Measurements from ENCODE around the gene PPP1R9A.

The PPP1R9A gene

DNA sequence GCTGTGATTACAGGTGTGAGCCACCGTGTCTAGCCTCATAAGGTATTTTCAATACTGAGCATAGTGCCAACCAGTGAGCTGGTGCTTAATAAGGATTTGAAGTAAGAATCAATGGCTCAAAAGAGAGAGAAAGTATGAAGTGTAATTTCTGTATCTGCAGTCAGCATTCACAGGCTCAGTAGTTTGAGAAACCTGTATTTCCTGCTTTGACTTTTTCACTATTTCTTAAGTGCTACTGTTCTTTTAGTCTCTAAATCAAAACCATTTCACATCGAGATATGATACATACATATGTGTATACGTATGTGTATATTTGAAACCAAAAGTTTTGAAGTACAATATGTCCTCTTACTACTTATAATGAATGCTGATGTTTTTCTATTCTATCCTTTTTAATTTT lies 189.9 kb downstream of the PPP1R9A start:
- no peak for DNase-seq (ENCODE audit: low read depth in 2 of 2)

DNA sequence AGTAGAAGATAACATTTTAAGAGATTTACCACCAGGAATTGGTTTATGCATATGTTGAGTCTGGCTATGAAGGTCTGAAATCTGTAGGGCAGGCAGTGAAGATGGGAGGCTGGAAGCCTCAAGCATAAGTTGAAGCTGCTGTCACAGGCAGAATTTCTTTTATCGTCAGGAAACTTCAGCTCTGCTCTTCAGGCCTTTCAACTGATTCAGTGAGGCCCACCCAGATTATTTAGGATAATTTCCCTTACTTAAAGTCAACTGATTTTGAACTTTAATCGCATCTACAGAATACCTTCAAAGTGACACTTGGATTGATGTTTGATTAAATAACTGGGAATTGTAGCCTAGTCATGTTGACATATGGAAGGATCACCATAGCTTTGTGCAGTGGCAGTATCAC lies 190.5 kb downstream of the PPP1R9A start:
- DNase-seq (ENCODE audit: low read depth in 2 of 2) = no peak

DNA sequence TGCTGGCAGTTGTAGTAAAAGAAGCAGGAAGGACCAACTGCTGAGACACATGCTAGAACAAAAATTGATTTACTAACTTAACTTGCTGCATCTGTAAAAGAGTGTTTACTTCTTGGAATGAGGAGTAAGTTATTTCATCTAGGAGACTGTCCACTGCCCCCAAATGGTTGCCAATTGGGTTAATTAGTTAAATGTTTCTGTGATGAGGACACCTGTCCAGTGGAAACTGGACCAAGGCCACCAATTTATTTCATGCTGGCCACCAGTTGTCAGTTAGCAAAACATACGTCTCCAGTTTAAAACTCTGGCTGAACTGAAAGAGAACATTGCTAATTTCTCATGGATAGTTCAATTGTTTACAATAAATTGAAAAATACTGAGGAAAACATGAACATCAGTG lies 191.7 kb downstream of the PPP1R9A start:
- no peak for DNase-seq (ENCODE audit: low read depth in 2 of 2)

DNA sequence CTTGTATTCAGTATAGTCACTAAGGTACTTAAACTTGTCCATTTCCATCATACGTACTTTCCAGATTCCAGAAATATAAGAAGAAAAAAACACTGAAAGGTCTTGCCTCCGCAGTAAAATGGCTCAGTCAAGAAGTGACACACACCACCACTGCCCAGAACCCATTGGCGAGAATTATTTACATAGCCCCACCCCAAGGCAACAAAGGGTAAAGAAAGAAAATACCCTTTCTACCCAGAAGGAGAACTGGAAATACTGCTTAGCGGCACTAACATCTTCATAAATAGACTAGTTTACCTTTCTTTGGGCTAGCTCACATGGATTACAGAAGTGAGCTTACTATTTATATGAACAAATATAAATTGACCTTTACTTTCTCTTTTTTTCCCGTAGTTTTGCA lies 194.0 kb downstream of the PPP1R9A start:
- no peak for DNase-seq (ENCODE audit: low read depth in 2 of 2)

DNA sequence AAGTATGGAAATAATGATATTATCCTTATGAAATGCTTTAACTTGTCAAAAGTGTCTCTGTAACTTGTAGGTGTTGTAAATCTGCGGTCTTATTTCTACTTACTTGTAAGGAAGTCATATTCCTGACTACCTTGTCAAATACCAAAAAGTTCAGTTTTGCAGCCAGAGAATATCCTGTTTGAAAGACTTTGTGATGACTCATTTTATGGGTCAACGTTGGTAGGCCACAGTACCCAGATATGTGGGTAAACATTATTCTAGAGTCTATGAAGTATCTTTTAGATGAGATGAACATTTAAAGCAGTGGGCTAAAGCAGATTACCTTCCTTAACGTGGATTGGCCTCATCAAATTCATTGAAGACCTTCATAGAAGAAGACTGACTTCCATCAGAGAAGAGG lies 195.3 kb downstream of the PPP1R9A start:
- DNase-seq (ENCODE audit: low read depth in 2 of 2) = no peak

DNA sequence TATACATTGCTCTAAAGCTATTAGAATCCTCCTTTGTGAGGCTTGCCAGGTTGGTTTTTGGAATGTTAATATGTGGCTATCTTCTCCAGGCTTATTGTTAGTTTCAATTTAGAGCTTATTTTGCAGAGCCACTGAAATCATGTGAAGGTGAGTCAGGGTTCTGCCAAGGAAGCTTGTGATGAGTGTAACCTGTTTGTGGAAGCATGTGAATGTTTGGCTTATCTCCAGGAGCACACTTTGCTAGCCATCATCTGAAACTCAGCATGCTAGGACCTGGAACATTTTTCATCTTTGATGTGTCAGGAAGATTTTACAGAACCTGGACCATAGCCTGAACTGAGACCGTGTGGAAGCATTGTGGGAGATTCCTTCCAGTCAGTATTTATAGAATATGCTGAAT lies 197.3 kb downstream of the PPP1R9A start:
- DNase-seq (ENCODE audit: low read depth in 2 of 2) = no peak

DNA sequence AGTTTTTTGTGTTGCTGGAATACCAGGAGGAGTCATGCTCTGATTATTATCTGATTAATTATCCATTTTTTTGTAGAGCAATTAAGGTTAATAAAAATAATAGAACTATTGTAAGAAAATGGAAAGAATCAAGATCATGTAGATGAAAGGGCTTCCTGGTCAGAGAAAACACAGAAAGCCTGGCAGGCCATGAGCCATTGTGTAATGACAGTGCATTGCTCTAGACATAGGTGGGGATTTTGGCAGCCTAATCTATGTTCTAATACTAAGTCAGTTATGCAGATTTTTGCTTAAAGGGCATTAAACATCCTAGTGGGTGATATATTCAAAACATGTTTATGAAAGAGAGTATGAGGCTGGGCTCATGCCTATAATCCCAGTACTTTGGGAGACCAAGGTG lies 198.2 kb downstream of the PPP1R9A start:
- no peak for DNase-seq (ENCODE audit: low read depth in 2 of 2)

DNA sequence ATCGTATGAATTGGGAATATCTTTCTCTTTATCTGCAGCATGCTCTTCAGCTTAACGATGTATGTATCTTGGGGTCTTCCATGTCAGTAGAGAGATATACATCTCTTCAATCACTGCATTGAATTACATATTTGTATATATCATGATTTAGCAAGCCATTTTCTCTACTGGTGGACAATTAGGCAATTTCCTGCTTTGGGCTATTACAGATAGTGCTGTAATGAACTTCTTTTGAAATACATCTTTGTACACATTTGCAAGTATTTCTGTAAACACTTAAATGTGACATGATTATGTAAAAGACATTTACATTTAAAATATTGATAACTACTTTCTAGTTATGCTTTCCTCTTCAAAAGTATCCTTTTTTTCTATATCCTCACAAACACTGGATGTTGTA lies 199.0 kb downstream of the PPP1R9A start:
- no peak for DNase-seq (ENCODE audit: low read depth in 2 of 2)

DNA sequence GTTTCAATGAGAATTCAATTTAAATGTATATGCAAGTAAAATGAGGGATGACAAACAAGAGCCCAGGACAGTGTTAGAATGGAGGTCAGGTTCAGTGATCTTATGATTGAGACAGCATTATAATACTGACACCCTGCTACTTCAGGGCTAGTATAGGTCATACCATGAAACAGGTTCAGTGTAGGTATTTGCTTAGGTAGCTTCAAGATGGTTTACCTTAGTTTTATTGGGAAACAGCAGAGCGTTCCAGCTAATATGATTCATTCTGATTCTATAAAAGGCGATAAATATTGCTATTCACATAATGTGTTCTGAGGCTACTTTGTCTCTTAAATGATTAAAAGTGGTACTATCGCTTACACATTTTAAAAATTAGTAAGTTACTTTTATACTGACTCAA lies 203.3 kb downstream of the PPP1R9A start:
- DNase-seq (ENCODE audit: low read depth in 2 of 2) = no peak

DNA sequence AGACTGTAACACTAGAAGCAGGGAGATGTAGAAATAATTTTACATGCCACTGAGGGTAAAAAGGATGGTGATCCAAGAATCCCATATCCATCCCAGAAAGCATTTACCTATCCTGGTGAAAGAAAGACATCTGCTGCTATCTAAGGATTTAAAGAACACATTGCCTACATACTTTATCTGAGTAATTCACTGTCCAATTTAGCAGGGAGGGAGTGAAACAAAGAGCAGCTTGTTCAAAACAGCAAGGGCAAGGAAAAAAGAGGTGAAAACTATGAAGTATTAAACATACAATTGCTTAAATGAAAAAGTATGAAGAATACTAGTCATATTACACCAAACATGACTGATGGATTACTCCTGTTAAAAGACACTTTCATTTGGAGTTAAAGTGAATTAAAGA lies 206.2 kb downstream of the PPP1R9A start:
- no peak for DNase-seq (ENCODE audit: low read depth in 2 of 2)

DNA sequence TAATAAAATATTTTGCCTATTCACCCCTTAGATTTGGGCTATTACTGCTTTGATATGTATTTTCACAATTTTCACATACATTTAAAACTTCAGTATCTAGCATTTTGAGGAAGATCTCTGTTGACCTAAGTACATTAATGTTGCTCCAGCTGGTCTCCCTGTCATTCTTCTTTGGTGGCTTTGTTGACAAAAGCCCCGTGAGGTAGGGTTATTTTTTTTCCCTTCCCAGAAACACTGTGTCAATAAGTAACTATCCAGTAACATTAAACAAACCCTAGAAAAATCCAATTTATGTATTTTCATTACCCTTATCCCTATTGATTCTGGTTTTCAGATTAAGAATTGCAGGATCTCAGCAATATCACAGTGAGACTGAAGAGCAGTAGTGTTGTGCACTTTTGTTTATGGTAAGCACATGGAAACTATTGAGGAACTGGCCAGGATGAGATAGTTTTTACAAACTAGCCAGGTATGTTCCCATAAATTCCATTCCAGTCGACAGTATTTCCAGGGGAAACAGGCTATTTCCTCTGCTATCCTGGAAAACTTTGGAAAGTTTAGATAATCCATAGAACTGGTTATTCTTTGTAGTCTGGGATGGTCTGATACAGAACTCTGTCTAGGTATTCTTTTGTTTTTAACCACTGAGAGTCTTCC lies 218.8 kb downstream of the PPP1R9A start:
- no peak for DNase-seq (ENCODE audit: low read depth in 2 of 2)

DNA sequence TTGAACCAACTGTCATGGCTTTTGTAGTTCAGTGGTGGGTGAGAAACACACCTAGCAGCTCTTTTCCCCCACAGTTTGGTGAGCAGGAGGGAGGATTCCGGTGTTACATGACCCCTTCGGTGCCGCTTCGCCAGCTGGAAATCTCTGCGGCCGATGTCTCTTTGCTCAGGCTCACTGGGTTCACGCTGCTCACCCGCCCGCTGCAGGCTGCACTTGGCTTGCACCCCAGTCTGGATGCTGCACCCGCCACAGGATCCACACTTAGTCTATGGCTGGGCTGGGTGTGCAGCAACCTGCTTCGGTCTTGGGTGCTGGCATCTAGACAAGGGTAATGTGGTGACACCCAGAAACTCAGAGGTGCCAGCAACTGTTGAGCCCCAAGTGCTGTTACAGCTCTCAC lies 225.1 kb downstream of the PPP1R9A start:
- DNase-seq (ENCODE audit: low read depth in 2 of 2) = no peak

DNA sequence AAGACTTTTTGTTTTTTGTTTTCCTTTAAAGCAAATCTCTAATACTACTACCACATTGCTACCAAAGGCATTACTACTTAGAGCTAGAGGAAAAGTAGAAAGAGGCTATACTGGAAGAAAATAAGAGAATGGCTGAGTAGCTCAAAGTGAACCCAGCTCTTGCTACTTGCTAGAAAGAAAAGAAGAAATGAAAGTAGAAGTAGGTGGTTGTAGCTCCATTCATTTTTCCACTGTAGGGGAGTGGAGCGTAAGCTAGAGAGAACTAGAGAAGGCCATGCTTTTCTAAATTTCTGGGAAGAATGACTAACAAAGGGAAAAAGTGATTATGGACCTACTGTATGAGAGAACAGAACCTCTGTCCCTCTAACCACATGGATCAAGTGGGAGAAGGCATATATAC lies 232.5 kb downstream of the PPP1R9A start:
- DNase-seq (ENCODE audit: low read depth in 2 of 2) = no peak

DNA sequence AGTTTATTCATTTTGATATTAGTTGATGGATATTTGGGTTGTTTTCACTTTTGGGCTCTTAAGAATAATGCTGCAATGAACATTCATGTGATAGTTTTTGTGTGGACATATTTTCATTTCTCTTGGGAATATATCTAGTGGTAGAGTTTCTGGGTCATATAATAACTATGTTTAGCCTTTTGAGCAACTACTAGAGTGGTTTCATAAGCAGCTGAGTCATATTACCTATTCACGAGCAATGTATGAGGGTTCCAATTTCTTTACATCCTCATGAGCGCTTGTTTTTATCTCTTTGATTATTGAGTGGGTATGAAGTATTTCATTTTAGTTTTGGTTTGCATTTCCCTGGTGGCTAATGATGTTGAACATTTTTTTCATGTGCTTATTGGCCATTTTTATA lies 234.4 kb downstream of the PPP1R9A start:
- no peak for DNase-seq (ENCODE audit: low read depth in 2 of 2)

DNA sequence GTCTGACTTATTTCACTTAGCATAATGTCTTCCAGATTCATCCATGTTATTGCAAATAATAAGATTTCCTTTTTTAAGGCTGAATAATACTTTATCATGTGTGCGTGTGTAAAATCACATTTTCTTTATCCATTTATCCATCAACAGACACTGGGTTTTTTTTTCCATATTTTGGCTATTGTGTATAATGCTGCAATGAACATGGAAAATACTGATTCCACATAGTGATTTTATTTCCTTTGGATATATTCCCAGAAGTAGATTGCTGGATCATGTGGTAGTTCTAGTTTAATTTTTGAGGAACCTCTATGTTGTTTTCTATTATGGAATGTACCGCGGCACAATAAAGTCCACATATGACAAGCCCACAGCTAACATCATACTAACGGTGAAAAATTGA lies 236.9 kb downstream of the PPP1R9A start:
- no peak for DNase-seq (ENCODE audit: low read depth in 2 of 2)

DNA sequence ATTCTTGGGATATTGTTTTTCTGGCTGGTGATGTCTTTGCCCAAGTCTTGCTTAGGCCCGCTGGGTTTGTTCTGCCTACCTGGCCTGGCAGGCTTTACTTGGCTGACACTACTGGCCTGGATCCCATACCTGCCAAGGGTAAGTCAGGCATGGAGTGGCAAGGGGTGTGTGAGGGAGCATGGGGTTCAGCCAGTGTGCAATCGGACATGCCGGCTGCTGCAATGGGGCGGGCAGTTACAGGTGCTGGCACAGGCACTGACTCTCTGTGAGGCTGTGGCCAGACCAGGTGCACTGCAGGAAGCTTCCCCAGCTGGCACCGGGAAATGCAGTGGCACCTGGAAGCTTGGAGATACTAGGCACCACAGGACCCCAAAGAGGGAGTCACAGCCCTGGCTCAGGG lies 248.6 kb downstream of the PPP1R9A start:
- no peak for DNase-seq (ENCODE audit: low read depth in 2 of 2)

DNA sequence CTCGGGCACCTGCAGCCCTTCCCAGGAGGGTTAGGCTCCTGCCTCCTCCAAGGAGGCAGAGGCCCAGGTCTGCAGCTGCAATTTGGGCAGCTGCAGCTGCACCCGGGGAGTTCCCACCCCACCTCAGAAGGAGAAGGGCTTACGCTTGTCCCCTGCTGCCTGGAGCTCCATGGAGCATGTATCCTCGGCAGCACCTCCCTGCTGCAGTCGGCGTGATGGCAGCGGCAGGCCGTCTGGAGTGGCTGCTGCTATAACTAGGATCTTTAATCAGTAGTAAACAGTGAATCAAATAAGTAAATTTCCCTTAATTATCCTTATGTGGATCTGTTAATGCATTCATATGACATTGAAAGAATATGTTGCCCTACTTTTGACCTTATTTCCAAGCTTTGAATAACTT lies 250.0 kb downstream of the PPP1R9A start:
- no peak for DNase-seq (ENCODE audit: low read depth in 2 of 2)

DNA sequence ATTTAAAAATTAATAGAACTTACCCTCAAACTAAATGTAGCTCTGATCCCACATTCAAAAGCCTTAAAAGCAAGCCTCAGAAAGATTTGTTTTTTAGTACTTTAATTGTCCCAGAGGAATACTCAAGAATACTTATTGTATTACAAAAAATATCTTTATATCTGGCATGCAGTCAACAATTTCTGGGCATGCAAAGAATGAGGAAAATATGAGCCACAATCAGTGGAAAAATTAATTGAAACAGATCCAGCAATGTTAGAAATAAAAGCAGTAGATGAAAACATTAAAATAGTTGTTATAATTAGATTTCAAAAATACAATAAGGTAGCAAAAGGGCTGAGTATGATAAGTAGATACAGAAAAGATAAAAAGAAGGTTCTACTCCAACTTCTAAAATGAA lies 262.3 kb downstream of the PPP1R9A start:
- no peak for DNase-seq (ENCODE audit: low read depth in 2 of 2)

DNA sequence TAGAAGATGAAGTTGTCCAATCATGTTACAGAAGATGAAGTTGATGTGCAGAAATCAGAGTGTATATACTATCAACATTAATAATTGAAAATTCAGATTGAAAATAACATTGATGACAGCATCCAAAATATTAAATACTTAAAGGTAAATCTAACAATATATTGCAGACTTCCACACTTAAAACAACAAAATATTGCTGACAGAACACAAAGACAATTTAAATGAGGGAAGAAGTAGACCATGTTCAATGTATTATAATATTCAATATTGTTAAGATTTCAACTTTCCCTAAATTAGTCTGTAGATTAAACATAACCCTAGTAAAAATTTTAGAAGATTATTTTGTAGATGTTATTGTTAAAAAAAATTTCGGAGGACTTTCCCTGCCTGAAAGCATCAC lies 265.0 kb downstream of the PPP1R9A start:
- no peak for DNase-seq (ENCODE audit: low read depth in 2 of 2)

DNA sequence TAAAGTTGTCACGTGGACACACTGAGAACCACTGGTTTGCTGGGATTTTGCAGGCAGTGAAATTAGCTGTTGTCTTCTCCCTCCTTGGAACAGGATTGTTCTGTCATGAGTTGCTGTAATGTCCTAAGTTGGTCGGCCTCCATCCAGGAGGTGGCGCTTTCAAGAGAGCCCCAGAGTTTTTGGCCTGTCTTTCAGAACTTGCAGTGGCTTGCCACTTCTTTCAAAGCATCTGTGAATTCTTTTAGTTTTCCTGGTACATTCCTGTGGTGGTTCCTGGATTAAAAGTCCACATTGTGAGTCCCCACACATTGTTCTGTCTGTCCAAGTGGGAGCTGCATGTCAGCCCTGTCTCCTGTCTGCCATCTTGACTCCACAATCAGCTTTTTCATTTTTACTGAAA lies 283.1 kb downstream of the PPP1R9A start:
- no peak for DNase-seq (ENCODE audit: low read depth in 2 of 2)

DNA sequence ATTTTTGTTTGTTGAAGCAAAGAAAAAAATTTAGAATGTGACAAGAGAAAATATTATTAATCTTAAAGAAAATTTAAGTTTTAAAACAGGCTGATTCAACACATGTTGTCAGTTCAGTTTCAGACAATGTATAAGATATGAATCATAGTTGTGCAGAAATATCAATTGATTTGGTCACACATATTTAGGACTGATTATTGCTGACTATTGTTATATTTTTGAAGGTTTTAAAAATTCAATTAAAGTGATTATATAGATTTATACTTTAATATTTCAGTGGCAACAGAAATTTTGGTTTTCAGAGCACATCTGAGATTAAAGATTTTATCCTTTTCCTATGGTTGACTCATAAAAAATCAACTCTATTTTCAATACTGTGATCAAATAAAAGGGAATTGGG lies 284.4 kb downstream of the PPP1R9A start:
- DNase-seq (ENCODE audit: low read depth in 2 of 2) = no peak

DNA sequence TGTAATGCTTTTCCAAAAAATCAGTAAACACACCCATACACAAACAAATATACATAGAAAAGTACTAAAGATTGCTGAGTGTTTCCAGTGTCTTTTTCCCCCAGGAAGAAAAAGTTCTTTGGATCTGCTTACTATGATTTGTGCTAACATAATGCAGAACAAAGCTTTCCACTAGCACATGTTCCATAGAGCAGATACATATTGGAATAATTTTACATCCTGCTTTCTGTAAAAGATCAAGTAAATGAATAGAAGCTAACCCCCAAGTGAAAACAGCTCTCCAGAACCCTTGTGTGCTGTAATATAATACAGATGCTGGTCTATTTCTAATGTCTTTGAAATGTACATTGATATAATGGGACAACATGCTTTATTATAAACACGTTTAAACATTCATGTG lies 291.5 kb downstream of the PPP1R9A start:
- DNase-seq (ENCODE audit: low read depth in 2 of 2) = no peak

DNA sequence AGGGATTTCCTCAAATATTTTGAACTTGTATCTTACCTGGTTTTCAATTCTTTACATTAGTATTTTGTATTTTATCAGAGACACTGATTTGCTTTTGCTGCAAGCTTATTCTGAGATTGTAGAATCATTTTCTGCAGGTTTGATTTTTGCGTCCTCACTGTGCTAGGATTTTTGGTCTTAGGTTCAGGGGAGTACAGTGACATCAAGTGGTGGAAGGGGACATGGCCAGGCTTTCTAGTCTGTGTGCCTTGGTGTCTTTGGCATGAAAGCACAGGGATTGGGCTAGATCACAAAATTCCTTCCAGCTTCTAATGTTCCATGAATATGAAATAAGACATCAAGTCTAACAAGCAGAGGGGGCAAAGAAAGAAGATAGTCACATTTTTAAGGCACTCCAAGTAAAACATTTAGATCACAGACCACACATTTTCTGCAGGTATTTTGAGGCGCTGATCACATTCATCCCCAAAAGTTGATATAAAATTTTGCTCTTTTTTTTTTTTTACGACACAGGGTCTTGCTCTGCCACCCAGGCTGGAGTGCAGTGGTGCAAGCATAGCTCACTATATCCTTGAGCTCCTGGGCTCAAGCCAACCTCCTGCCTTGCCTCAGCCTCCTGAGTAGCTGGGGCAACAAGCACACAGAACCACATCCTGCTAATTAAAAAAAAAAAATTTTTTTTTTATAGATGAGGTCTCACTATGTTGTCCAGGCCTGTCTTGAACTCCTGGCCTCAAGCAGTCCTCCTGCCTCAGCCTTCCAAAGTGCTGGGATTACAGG lies 292.6 kb downstream of the PPP1R9A start:
- no peak for DNase-seq (ENCODE audit: low read depth in 2 of 2)

DNA sequence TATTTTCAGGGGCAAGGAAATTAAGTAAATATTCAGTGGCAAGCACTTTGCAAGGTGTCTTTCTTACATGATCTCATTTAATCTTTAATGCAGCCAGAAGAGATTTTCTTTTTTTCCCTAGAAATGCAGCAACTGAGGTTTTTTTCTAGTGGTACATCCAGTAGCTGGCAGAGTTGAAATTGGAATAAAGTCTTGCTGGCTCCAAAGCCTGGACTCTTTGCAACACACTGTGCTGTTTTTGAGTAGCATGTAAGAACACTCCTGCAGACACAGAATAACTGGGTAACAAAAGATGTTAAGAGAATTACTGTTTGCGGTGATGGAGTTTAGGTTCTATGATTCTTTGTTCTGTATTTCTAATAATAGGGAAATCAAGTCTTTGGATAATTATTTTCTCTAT lies 293.3 kb downstream of the PPP1R9A start:
- no peak for DNase-seq (ENCODE audit: low read depth in 2 of 2)

Measured in stimulated activated CD4-positive, alpha-beta T cell treated with anti-CD3 and anti-CD28 coated beads, Interleukin-4, amount 100 ng/mL, for 48 hours (primary cell).